GM23338 (cell line): Measurements from ENCODE around the gene DHRS7B. TPM values are rescaled to one million over a fixed set of nuclear protein-coding genes. Genes with fewer than 3 reads are reported as not detected.
A peak's percentile ranks its signal among the peaks of the same experiment; 100 is the strongest.

Experiments used
- ATAC-seq: fragments of 200-7000 bp; cut with Tn5 transposase; 3 replicates; pipeline ENCODE4 v1.9.1; 2020
- DNase-seq: peaks from one replicate; pipeline ENCODE4 v3.0.0-alpha.2; 2015; ENCODE audit warnings: low spot score
- H2AFZ ChIP-seq: fragments of 200-600 bp; sonication (generic); 2 replicates; pipeline ENCODE4 v1.8.0; 2016; ENCODE audit warnings: antibody characterized with exemption, mild to moderate bottlenecking, moderate library complexity
- H3F3A ChIP-seq: fragments of 200-600 bp; sonication (generic); replicated peaks from 2 replicates; pipeline ENCODE4 v1.8.0; 2017; ENCODE audit warnings: antibody characterized with exemption, mixed run types, low read depth
- H3K27ac ChIP-seq: fragments of 200-600 bp; sonication (generic); 2 replicates; pipeline ENCODE4 v1.6.1; 2016; ENCODE audit warnings: low read depth
- H3K27me3 ChIP-seq: fragments of 200-600 bp; sonication (generic); 2 replicates; pipeline ENCODE4 v1.8.0; 2016; ENCODE audit warnings: mild to moderate bottlenecking, mixed run types, moderate library complexity; ENCODE audit not compliant: insufficient read depth
- H3K36me3 ChIP-seq: fragments of 200-600 bp; sonication (generic); 2 replicates; pipeline ENCODE4 v1.8.0; 2016; ENCODE audit warnings: mild to moderate bottlenecking; ENCODE audit not compliant: insufficient read depth
- H3K4me1 ChIP-seq: fragments of 200-600 bp; sonication (generic); 2 replicates; pipeline ENCODE4 v1.8.0; 2016; ENCODE audit warnings: mild to moderate bottlenecking, moderate library complexity; ENCODE audit not compliant: insufficient read depth
- H3K4me2 ChIP-seq: fragments of 200-600 bp; sonication (generic); 2 replicates; pipeline ENCODE4 v1.7.1; 2017; ENCODE audit warnings: mixed run types
- H3K4me3 ChIP-seq: fragments of 200-600 bp; sonication (generic); 2 replicates; pipeline ENCODE4 v1.6.1; 2016; ENCODE audit warnings: mixed run types
- H3K79me2 ChIP-seq: fragments of 200-600 bp; sonication (generic); replicated peaks from 2 replicates; pipeline ENCODE4 v1.8.0; 2017; ENCODE audit warnings: mild to moderate bottlenecking; ENCODE audit not compliant: insufficient read depth
- H3K9me2 ChIP-seq: fragments of 200-600 bp; sonication (generic); 2 replicates; pipeline ENCODE4 v1.8.0; 2017; ENCODE audit not compliant: insufficient read depth
- H4K20me1 ChIP-seq: fragments of 200-600 bp; sonication (generic); replicated peaks from 2 replicates; pipeline ENCODE4 v1.8.0; 2017; ENCODE audit warnings: mild to moderate bottlenecking; ENCODE audit not compliant: insufficient read depth
- H3K27ac Mint-ChIP-seq: 2 replicates; pipeline ENCODE4 v1.8.0; 2020; ENCODE audit warnings: inconsistent platforms, mild to moderate bottlenecking, moderate library complexity, mixed read lengths
- H3K27me3 Mint-ChIP-seq: 3 replicates; pipeline ENCODE4 v1.8.0; 2022; ENCODE audit warnings: low read depth, mild to moderate bottlenecking, moderate library complexity, mixed read lengths, inconsistent platforms; ENCODE audit not compliant: insufficient read depth, poor library complexity
- H3K36me3 Mint-ChIP-seq: 3 replicates; pipeline ENCODE4 v1.8.0; 2021; ENCODE audit warnings: low read depth, mild to moderate bottlenecking, inconsistent platforms, moderate library complexity, mixed read lengths
- H3K4me1 Mint-ChIP-seq: 3 replicates; pipeline ENCODE4 v1.8.0; 2020; ENCODE audit warnings: mild to moderate bottlenecking, inconsistent platforms, mixed read lengths
- H3K4me3 Mint-ChIP-seq: 3 replicates; pipeline ENCODE4 v1.8.0; 2021; ENCODE audit warnings: moderate library complexity, mild to moderate bottlenecking, inconsistent platforms, mixed read lengths
- H3K9me3 Mint-ChIP-seq: 3 replicates; pipeline ENCODE4 v1.8.0; 2020; ENCODE audit warnings: moderate library complexity, mild to moderate bottlenecking, inconsistent platforms, mixed read lengths
- CREB1 ChIP-seq: fragments of 250-450 bp; sonication (Bioruptor Pico); IDR thresholded peaks from 2 replicates; pipeline ENCODE4 v1.5.0; 2020; ENCODE audit warnings: low read depth, mild to moderate bottlenecking, moderate library complexity
- EZH2 ChIP-seq: fragments of 200-600 bp; sonication (generic); IDR thresholded peaks from one replicate; pipeline ENCODE4 v1.8.0; 2017; ENCODE audit warnings: antibody characterized with exemption, mild to moderate bottlenecking, low read depth; ENCODE audit not compliant: unreplicated experiment
- EZH2phosphoT487 ChIP-seq: fragments of 200-600 bp; sonication (generic); IDR thresholded peaks from one replicate; pipeline ENCODE4 v1.8.1; 2018; ENCODE audit warnings: antibody characterized with exemption; ENCODE audit not compliant: unreplicated experiment
- JUNB ChIP-seq: IDR thresholded peaks from one replicate; pipeline ENCODE4 v1.6.1; 2016; ENCODE audit warnings: antibody characterized with exemption; ENCODE audit not compliant: unreplicated experiment
- NANOG ChIP-seq: IDR thresholded peaks from 2 replicates; pipeline ENCODE4 v1.6.1; 2016; ENCODE audit warnings: antibody characterized with exemption, borderline replicate concordance
- POLR2AphosphoS5 ChIP-seq: IDR thresholded peaks from 2 replicates; pipeline ENCODE4 v1.6.1; 2016; ENCODE audit warnings: antibody characterized with exemption, low read depth
- STAT1 ChIP-seq: IDR thresholded peaks from one replicate; pipeline ENCODE4 v1.6.1; 2016; ENCODE audit warnings: antibody characterized with exemption; ENCODE audit not compliant: unreplicated experiment
- ZNF114 ChIP-seq: fragments of 250-450 bp; sonication (Bioruptor Pico); IDR thresholded peaks from 2 replicates; pipeline ENCODE4 v1.5.0; 2020; ENCODE audit warnings: mild to moderate bottlenecking, moderate library complexity
- ZNF331 ChIP-seq: fragments of 250-450 bp; sonication (Bioruptor Pico); IDR thresholded peaks from 2 replicates; pipeline ENCODE4 v1.5.0; 2020; ENCODE audit warnings: low read depth, mild to moderate bottlenecking, moderate library complexity
- polyA plus RNA-seq: library from polyadenylated mRNA; unstranded; fragments of >200 nt; fragmentation: Nextera tagmentation; extraction: Ambion mirVana; gene quantifications from 2 replicates; pipeline ENCODE4 v1.2.1, GENCODE V29; 2016
- total RNA-seq: library from RNA; depleted of rRNA; stranded (reverse); fragments of >200 nt; shearing (Covaris generic); gene quantifications from 2 replicates; pipeline ENCODE4 v1.2.3, GENCODE V29; 2014
- TF ChIP-seq, protein P1 (sequence below): IDR thresholded peaks from 2 replicates; pipeline ENCODE4 v1.6.1; 2016; ENCODE audit warnings: antibody characterized with exemption
- TF ChIP-seq, protein P2 (sequence below): IDR thresholded peaks from one replicate; pipeline ENCODE4 v1.6.1; 2018; ENCODE audit warnings: antibody characterized with exemption; ENCODE audit not compliant: unreplicated experiment
- TF ChIP-seq, protein P3 (sequence below): fragments of 250-450 bp; sonication (Bioruptor Pico); IDR thresholded peaks from 2 replicates; pipeline ENCODE4 v1.5.0; 2020; ENCODE audit warnings: mild to moderate bottlenecking, moderate library complexity
- TF ChIP-seq, protein P4 (sequence below), 2 experiments: fragments of 200-600 bp in 1 of 2; sonication (generic) in 1 of 2; conservative IDR thresholded peaks; 2 replicates each; pipeline versions ENCODE4 v1.5.1 to v1.6.1; 2016 to 2017; ENCODE audit warnings: antibody characterized with exemption in 2 of 2, low read depth in 2 of 2, mild to moderate bottlenecking in 2 of 2, moderate library complexity in 1 of 2

Gene DHRS7B
- total and polyA plus RNA-seq, 2 experiments from 2014 or later = 26.6 to 27.9 TPM

DNA sequence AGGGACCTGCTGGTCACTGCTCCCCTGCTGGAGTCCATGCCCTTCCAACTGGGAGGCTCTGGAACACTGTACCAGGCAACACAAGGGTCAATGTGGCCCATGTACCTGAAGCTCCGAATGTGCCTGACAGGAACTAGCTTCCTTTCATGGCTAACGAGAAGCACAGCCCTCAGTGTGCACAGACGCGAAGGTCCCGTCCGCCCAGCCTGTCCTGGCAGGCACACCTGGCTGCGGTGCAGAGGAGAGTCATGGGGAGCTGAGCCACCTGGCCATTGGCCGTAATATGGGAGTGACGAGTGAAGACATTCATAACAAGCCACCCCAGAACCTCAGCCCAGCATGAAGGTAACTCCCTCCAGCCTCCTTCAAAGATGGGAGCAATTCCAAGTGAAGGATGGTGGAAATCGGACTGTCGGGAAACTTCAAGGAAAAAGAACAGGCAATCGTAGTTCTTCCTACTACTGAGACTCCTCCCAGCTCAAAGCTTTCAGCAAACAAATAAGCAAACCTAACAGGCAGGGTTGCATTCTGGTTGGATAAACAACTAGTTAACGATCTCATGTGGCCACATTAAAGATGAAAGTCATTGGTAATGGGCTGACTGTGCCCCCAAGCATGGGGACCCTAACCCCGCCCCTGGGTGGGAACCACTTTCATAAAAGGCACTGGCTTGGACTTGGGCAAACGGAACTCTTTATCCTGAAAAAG is 74.0 kb downstream of the DHRS7B start:
- H3K27me3 ChIP-seq = no peaks in the 10 kb centered on the region
- peaks cover 86% of the 10 kb centered on the region for H3K79me2 ChIP-seq
- peaks cover 34% of the 10 kb centered on the region for H3F3A ChIP-seq
- peaks cover 8% of the 10 kb centered on the region for H3K36me3 ChIP-seq
- Mint-ChIP-seq H3K4me1 (peaks cover 54% of the 10 kb centered on the region), H3K27ac (peak overlapping the region; percentile 45; the same call in 1 of the 2 replicates), H3K36me3 (peaks cover 32% of the 10 kb centered on the region), H3K27me3 (peaks cover 7% of the 10 kb centered on the region), H3K4me3 (peak overlapping the region; percentile 44; the same call in 2 of the 3 replicates), H3K9me3 (no peaks in the 10 kb centered on the region)
- peak overlapping the region; percentile 42; the same call in 1 of the 2 replicates for H3K4me3 ChIP-seq
- peaks cover 48% of the 10 kb centered on the region for H3K4me1 ChIP-seq
- H3K9me2 ChIP-seq = no peaks in the 10 kb centered on the region
- H4K20me1 ChIP-seq = peaks cover 70% of the 10 kb centered on the region
- DNase-seq = no peak
- no peak overlapping the region for H2AFZ ChIP-seq
- TF ChIP-seq CREB1 (CRISPR knock-in tag) (no peak), EZH2phosphoT487 (no peak), ZNF114 (CRISPR knock-in tag) (no peak), STAT1 (no peak), EZH2 (no peak), POLR2AphosphoS5 (no peak), NANOG (no peak), JUNB (no peak), ZNF331 (CRISPR knock-in tag) (no peak)
- TF ChIP-seq, protein P1, sequence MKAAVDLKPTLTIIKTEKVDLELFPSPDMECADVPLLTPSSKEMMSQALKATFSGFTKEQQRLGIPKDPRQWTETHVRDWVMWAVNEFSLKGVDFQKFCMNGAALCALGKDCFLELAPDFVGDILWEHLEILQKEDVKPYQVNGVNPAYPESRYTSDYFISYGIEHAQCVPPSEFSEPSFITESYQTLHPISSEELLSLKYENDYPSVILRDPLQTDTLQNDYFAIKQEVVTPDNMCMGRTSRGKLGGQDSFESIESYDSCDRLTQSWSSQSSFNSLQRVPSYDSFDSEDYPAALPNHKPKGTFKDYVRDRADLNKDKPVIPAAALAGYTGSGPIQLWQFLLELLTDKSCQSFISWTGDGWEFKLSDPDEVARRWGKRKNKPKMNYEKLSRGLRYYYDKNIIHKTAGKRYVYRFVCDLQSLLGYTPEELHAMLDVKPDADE = no peak
- TF ChIP-seq, protein P2, sequence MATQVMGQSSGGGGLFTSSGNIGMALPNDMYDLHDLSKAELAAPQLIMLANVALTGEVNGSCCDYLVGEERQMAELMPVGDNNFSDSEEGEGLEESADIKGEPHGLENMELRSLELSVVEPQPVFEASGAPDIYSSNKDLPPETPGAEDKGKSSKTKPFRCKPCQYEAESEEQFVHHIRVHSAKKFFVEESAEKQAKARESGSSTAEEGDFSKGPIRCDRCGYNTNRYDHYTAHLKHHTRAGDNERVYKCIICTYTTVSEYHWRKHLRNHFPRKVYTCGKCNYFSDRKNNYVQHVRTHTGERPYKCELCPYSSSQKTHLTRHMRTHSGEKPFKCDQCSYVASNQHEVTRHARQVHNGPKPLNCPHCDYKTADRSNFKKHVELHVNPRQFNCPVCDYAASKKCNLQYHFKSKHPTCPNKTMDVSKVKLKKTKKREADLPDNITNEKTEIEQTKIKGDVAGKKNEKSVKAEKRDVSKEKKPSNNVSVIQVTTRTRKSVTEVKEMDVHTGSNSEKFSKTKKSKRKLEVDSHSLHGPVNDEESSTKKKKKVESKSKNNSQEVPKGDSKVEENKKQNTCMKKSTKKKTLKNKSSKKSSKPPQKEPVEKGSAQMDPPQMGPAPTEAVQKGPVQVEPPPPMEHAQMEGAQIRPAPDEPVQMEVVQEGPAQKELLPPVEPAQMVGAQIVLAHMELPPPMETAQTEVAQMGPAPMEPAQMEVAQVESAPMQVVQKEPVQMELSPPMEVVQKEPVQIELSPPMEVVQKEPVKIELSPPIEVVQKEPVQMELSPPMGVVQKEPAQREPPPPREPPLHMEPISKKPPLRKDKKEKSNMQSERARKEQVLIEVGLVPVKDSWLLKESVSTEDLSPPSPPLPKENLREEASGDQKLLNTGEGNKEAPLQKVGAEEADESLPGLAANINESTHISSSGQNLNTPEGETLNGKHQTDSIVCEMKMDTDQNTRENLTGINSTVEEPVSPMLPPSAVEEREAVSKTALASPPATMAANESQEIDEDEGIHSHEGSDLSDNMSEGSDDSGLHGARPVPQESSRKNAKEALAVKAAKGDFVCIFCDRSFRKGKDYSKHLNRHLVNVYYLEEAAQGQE = no peak
- TF ChIP-seq, protein P3, sequence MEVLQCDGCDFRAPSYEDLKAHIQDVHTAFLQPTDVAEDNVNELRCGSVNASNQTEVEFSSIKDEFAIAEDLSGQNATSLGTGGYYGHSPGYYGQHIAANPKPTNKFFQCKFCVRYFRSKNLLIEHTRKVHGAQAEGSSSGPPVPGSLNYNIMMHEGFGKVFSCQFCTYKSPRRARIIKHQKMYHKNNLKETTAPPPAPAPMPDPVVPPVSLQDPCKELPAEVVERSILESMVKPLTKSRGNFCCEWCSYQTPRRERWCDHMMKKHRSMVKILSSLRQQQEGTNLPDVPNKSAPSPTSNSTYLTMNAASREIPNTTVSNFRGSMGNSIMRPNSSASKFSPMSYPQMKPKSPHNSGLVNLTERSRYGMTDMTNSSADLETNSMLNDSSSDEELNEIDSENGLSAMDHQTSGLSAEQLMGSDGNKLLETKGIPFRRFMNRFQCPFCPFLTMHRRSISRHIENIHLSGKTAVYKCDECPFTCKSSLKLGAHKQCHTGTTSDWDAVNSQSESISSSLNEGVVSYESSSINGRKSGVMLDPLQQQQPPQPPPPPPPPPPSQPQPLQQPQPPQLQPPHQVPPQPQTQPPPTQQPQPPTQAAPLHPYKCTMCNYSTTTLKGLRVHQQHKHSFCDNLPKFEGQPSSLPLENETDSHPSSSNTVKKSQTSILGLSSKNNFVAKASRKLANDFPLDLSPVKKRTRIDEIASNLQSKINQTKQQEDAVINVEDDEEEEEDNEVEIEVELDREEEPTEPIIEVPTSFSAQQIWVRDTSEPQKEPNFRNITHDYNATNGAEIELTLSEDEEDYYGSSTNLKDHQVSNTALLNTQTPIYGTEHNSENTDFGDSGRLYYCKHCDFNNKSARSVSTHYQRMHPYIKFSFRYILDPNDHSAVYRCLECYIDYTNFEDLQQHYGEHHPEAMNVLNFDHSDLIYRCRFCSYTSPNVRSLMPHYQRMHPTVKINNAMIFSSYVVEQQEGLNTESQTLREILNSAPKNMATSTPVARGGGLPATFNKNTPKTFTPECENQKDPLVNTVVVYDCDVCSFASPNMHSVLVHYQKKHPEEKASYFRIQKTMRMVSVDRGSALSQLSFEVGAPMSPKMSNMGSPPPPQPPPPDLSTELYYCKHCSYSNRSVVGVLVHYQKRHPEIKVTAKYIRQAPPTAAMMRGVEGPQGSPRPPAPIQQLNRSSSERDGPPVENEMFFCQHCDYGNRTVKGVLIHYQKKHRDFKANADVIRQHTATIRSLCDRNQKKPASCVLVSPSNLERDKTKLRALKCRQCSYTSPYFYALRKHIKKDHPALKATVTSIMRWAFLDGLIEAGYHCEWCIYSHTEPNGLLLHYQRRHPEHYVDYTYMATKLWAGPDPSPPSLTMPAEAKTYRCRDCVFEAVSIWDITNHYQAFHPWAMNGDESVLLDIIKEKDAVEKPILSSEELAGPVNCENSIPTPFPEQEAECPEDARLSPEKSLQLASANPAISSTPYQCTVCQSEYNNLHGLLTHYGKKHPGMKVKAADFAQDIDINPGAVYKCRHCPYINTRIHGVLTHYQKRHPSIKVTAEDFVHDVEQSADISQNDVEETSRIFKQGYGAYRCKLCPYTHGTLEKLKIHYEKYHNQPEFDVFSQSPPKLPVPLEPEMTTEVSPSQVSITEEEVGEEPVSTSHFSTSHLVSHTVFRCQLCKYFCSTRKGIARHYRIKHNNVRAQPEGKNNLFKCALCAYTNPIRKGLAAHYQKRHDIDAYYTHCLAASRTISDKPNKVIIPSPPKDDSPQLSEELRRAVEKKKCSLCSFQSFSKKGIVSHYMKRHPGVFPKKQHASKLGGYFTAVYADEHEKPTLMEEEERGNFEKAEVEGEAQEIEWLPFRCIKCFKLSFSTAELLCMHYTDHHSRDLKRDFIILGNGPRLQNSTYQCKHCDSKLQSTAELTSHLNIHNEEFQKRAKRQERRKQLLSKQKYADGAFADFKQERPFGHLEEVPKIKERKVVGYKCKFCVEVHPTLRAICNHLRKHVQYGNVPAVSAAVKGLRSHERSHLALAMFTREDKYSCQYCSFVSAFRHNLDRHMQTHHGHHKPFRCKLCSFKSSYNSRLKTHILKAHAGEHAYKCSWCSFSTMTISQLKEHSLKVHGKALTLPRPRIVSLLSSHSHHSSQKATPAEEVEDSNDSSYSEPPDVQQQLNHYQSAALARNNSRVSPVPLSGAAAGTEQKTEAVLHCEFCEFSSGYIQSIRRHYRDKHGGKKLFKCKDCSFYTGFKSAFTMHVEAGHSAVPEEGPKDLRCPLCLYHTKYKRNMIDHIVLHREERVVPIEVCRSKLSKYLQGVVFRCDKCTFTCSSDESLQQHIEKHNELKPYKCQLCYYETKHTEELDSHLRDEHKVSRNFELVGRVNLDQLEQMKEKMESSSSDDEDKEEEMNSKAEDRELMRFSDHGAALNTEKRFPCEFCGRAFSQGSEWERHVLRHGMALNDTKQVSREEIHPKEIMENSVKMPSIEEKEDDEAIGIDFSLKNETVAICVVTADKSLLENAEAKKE (CRISPR knock-in tag) = no peak
- TF ChIP-seq, protein P4, sequence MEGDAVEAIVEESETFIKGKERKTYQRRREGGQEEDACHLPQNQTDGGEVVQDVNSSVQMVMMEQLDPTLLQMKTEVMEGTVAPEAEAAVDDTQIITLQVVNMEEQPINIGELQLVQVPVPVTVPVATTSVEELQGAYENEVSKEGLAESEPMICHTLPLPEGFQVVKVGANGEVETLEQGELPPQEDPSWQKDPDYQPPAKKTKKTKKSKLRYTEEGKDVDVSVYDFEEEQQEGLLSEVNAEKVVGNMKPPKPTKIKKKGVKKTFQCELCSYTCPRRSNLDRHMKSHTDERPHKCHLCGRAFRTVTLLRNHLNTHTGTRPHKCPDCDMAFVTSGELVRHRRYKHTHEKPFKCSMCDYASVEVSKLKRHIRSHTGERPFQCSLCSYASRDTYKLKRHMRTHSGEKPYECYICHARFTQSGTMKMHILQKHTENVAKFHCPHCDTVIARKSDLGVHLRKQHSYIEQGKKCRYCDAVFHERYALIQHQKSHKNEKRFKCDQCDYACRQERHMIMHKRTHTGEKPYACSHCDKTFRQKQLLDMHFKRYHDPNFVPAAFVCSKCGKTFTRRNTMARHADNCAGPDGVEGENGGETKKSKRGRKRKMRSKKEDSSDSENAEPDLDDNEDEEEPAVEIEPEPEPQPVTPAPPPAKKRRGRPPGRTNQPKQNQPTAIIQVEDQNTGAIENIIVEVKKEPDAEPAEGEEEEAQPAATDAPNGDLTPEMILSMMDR (conservative IDR thresholded peaks at IDR 0.05; ENCODE audit: low read depth in 2 of 2) = no peak
- peak overlapping the region; percentile 98 for H3K27ac ChIP-seq
- peak overlapping the region; percentile 70 for H3K4me2 ChIP-seq
- no peak for ATAC-seq
